T follicular helper cell (primary cell): ENCODE data around the gene ADAMTS12.
A peak's percentile ranks its signal among the peaks of the same experiment; 100 is the strongest.
"Not testable (repeated sequence)": the region's sequence is repeated elsewhere in the genome, so short reads cannot be mapped to it uniquely, and the experiment has no call there.

Source experiments
- DNase-seq: peaks from one replicate; pipeline ENCODE4 v3.0.0-alpha.2; 2020; ENCODE audit warnings: low read depth

ADAMTS12 gene

GRCh38 chr5:33906248-33906647 is 14.5 kb upstream of the ADAMTS12 start:
- DNase-seq = not testable (repeated sequence)

- no peak for DNase-seq
These were observed 13.6 kb upstream of the ADAMTS12 start for GRCh38 chr5:33905381-33905780.

- no peak for DNase-seq
These were observed 11.3 kb upstream of the ADAMTS12 start for GRCh38 chr5:33903118-33903517.

- DNase-seq = no peak
These were observed 9.4 kb upstream of the ADAMTS12 start for GRCh38 chr5:33901156-33901555.

- no peak for DNase-seq
These were observed 2.8 kb upstream of the ADAMTS12 start for GRCh38 chr5:33894566-33894965.

GRCh38 chr5:33892620-33893137 is 889 bp upstream of the ADAMTS12 start:
- DNase-seq = no peak

GRCh38 chr5:33891446-33891787 is 373 bp downstream of the ADAMTS12 start:
- no peak for DNase-seq

GRCh38 chr5:33890131-33891032 is 1.4 kb downstream of the ADAMTS12 start:
- no peak for DNase-seq

- DNase-seq = no peak
These were observed 3.2 kb downstream of the ADAMTS12 start for GRCh38 chr5:33888587-33888986.

GRCh38 chr5:33887268-33887667 is 4.5 kb downstream of the ADAMTS12 start:
- no peak for DNase-seq

GRCh38 chr5:33886283-33886682 is 5.5 kb downstream of the ADAMTS12 start:
- DNase-seq = no peak

- DNase-seq = no peak
These were observed 6.1 kb downstream of the ADAMTS12 start for GRCh38 chr5:33885679-33886078.

- DNase-seq = no peak
These were observed 8.3 kb downstream of the ADAMTS12 start for GRCh38 chr5:33883482-33883881.

- no peak for DNase-seq
These were observed 11.5 kb downstream of the ADAMTS12 start for GRCh38 chr5:33880319-33880718.

GRCh38 chr5:33877449-33877848 is 14.3 kb downstream of the ADAMTS12 start:
- no peak for DNase-seq

GRCh38 chr5:33867241-33867640 is 24.5 kb downstream of the ADAMTS12 start:
- no peak for DNase-seq

- peak; percentile 1 for DNase-seq
These were observed 32.6 kb downstream of the ADAMTS12 start for GRCh38 chr5:33859177-33859576.

GRCh38 chr5:33857037-33857436 is 34.8 kb downstream of the ADAMTS12 start:
- DNase-seq = no peak

GRCh38 chr5:33855396-33855795 is 36.4 kb downstream of the ADAMTS12 start:
- no peak for DNase-seq

GRCh38 chr5:33854733-33855151 is 37.0 kb downstream of the ADAMTS12 start:
- no peak for DNase-seq

- DNase-seq = no peak
These were observed 39.0 kb downstream of the ADAMTS12 start for GRCh38 chr5:33852837-33853236.

- no peak for DNase-seq
These were observed 39.5 kb downstream of the ADAMTS12 start for GRCh38 chr5:33852319-33852718.

- DNase-seq = no peak
These were observed 41.6 kb downstream of the ADAMTS12 start for GRCh38 chr5:33850100-33850594.
